ENCODE data around the gene FAT1. TPM values are rescaled to one million over a fixed set of nuclear protein-coding genes. Genes with fewer than 3 reads are reported as not detected.

The FAT1 gene
- total and polyA plus RNA-seq, 2 donors (not counting 3 experiments of a cell fraction or from before 2014, with no cell fraction given) = 9.2 to 9.8 TPM

- H3K9me1 ChIP-seq (replicated peaks; ENCODE audit: control insufficient read depth, extremely low read depth, insufficient read depth, low read length) = no peaks in the 10 kb centered on the region
- POLR2A ChIA-PET = no interaction called here
- H2AFZ ChIP-seq (ENCODE audit: low read depth, low read length) = no peak overlapping the region
- H3K27ac ChIP-seq (ENCODE audit: insufficient read depth, low read depth, low read length) = no peak overlapping the region
- no TSS peak for BruUV-seq (replicated peaks)
- no peaks in the 10 kb centered on the region for H4K20me1 ChIP-seq (replicated peaks; ENCODE audit: control insufficient read depth, extremely low read depth, insufficient read depth, low read length)
- H3K9ac ChIP-seq (replicated peaks; ENCODE audit: extremely low read depth, insufficient read depth, low read length) = no peak overlapping the region
- H3K4me1 ChIP-seq (ENCODE audit: control insufficient read depth, extremely low read depth, insufficient read depth, low read length) = no peaks in the 10 kb centered on the region
- CTCF ChIA-PET = no interaction called here
- FAIRE-seq = no peak
- no peaks in the 10 kb centered on the region for H3K36me3 ChIP-seq (ENCODE audit: control insufficient read depth in 2 of 2, extremely low read depth in 1 of 2, insufficient read depth in 2 of 2, low read length in 2 of 2)
- no peak overlapping the region for H3K4me2 ChIP-seq (ENCODE audit: insufficient read depth, low read length)
- H3K27me3 ChIP-seq (ENCODE audit: control insufficient read depth in 2 of 2, insufficient read depth in 2 of 2, low read length in 2 of 2) = no peaks in the 10 kb centered on the region
- intact Hi-C loops (cut with micrococcal nuclease) = no loop called here
- TF ChIP-seq POLR2A (IDR thresholded peaks at IDR 0.05; ENCODE audit: low read depth, low read length) (no peak), FOS (IDR thresholded peaks at IDR 0.05; ENCODE audit: borderline replicate concordance, insufficient read depth, low read length) (no peak), GATA2 (IDR thresholded peaks at IDR 0.05; ENCODE audit: insufficient read depth, insufficient read length, low read depth, low read length) (no peak), MYC (IDR thresholded peaks at IDR 0.05; ENCODE audit: low read depth, low read length) (no peak), POLR2AphosphoS5 (IDR thresholded peaks at IDR 0.05; ENCODE audit: insufficient read depth, low read depth, low read length) (no peak), JUN (IDR thresholded peaks at IDR 0.05; ENCODE audit: borderline replicate concordance, insufficient read depth, insufficient read length, low read depth) (no peak), EZH2 (IDR thresholded peaks at IDR 0.05; ENCODE audit: borderline replicate concordance, low read depth, low read length, severe bottlenecking) (no peak)
- TF ChIP-seq, protein P1, sequence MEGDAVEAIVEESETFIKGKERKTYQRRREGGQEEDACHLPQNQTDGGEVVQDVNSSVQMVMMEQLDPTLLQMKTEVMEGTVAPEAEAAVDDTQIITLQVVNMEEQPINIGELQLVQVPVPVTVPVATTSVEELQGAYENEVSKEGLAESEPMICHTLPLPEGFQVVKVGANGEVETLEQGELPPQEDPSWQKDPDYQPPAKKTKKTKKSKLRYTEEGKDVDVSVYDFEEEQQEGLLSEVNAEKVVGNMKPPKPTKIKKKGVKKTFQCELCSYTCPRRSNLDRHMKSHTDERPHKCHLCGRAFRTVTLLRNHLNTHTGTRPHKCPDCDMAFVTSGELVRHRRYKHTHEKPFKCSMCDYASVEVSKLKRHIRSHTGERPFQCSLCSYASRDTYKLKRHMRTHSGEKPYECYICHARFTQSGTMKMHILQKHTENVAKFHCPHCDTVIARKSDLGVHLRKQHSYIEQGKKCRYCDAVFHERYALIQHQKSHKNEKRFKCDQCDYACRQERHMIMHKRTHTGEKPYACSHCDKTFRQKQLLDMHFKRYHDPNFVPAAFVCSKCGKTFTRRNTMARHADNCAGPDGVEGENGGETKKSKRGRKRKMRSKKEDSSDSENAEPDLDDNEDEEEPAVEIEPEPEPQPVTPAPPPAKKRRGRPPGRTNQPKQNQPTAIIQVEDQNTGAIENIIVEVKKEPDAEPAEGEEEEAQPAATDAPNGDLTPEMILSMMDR (IDR thresholded peaks at IDR 0.05; ENCODE audit: extremely low read depth in 1 of 2, insufficient read depth in 1 of 2, low read depth in 1 of 2, low read length in 2 of 2) = no peak
- TF ChIP-seq, protein P2, sequence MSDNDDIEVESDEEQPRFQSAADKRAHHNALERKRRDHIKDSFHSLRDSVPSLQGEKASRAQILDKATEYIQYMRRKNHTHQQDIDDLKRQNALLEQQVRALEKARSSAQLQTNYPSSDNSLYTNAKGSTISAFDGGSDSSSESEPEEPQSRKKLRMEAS (IDR thresholded peaks at IDR 0.05; ENCODE audit: insufficient read depth, insufficient read length) = no peak
- H3K79me2 ChIP-seq (ENCODE audit: control insufficient read depth, insufficient read depth, low read length) = no peaks in the 10 kb centered on the region
- no peak overlapping the region for H3K4me3 ChIP-seq (replicated peaks in 1 of 3; ENCODE audit: insufficient read depth in 1 of 3, low read depth in 1 of 3, low read length in 3 of 3)
- DNase-seq (ENCODE audit: low read depth, low spot score) = no peak
- H3K9me3 ChIP-seq (replicated peaks; ENCODE audit: control insufficient read depth, insufficient read depth, low read length) = no peaks in the 10 kb centered on the region
- dilution Hi-C loops (cut with MboI; ENCODE audit: extremely low pct_ligation_motif_present, low sequenced_read_pairs) = no loop called here
Observed at GRCh38 chr4:186660403-186660802, 63.3 kb downstream of the FAT1 start.
